HG02884 (cell line): Measurements from ENCODE around the gene HOMER3.

Experiments used
- ATAC-seq: cut with Tn5 transposase; IDR thresholded peaks from one replicate; pipeline ENCODE4 v1.9.1; 2021; ENCODE audit warnings: mild to moderate bottlenecking, moderate library complexity; ENCODE audit not compliant: unreplicated experiment

Gene HOMER3

DNA sequence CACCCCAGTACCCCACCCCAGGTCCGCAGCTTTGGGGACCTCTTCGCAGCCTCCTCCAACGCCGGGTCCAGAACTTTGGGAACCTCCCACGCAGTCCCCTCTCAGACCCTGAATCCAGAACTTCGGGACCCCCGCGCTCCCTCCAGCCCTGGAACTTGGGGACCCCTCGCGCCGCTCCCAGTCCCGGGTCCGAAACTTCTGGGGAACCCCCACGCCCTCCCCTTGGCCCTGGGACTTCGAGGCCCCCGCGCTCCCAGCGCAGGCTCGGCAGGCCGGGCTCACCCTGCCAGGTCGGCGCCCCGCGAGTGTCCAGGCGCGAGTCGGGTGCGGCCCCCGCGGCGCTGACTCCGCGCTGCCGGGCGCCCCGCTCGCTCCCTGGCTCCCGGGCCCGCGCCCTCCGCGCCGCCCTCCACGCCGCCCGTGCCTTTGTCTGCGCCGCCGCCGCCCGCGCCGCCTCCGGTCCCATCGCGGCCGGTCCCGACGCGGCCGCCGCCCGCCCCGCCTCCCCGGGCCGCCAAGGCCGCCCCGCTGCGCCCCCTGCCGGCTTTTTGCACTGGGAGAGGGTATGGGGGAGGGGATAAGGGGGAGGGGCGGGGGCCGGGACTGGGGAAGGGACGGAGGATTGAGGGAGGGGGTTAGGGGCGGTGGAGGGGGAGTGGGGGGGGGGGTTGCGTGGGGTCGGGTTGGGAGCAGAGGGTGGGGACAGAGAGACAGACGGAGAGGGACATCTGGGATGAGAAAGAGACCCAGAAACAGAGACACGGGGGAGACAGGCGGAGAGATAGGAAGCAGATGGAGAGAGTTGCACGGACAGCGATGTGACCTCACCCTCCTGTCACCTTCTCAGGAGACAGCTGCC is at the start of gene HOMER3:
TSS of gene HOMER3 (minus strand) at position 449 of the 859 bp plus-strand sequence. CDS start 2,235 bp downstream, outside the sequence.
- ATAC-seq: no peak

DNA sequence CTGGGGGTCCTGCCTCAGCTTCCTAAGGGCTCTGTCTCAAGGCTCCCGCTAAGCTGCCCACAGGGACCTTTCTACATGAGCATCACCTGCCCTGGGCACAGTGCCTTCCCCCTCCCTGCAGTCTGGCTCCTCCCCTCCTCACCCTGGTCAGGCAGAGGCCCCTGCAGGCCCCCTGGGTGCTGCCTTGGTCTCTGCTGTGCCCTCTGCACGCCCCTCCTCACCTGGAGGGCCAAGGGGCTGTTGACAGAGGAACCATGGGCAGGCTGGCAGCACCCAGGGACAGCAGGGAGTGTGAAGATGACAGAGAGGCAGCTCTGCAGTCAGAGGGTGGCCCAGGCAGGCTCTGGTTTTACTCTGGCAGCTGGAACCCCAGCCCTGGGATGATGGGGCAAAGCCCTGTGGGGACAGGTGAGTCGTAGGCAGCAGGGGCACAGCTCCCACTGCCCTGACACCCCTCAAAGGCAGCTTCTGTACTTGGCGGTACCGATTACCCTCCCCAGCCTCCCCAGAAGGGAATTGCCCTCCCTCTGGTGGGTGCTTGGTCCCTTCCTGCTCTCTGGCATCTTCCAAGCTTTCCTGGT is 49.2 kb upstream of the HOMER3 start:
- no peak for ATAC-seq

- no peak for ATAC-seq
These were observed 48.3 kb upstream of the HOMER3 start for GRCh38 chr19:18989316-18989715.

DNA sequence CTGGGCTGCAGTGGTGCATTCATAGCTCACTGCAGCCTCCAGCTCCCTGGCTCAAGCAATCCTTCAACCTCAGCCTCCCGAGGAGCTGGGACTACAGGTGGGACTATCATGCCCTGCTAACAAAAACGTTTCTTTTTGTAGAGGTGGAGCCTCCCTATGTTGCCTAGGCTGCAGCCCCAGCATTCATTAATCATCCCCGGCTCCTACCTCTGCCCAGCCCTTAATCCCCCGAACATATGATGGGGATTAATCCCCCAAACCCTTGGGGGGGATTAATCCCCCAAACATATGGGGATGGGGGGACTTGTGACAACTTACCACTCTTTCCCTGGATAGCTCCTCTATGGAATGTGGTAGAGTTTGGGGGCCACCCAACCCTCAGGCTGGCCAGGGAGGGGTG is 46.4 kb upstream of the HOMER3 start:
- ATAC-seq: no peak

- ATAC-seq: no peak
These were observed 44.2 kb upstream of the HOMER3 start for GRCh38 chr19:18985257-18985656.

- ATAC-seq: no peak
These were observed 43.2 kb upstream of the HOMER3 start for GRCh38 chr19:18984251-18984650.

GRCh38 chr19:18982669-18983068 is 41.7 kb upstream of the HOMER3 start:
- no peak for ATAC-seq

DNA sequence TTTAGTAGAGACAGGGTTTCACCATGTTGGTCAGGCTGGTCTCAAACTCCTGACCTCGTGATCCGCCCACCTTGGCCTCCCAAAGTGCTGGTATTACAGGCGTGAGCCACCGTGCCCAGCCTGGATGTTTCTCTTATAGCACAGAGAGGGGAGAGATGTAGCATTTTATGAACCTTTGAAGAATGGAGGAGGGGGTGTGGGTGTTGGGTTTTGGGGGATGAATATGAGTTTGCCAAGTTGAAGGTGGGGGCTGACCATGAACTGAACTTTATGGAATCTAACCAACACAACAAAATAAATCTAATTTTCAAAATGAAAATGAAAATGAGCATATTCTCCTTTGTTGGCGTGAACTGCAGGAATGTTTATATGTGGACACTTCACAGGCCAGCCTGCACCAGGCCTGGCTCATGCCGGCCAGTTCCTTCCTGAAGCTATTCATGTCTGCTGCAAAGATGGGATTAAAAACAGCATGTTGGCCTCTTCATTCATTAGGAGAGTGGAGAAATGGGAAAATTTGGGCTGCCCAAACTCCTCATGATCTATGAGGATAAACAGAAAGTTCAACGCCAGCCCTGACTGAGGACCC is 39.5 kb upstream of the HOMER3 start:
- no peak for ATAC-seq

DNA sequence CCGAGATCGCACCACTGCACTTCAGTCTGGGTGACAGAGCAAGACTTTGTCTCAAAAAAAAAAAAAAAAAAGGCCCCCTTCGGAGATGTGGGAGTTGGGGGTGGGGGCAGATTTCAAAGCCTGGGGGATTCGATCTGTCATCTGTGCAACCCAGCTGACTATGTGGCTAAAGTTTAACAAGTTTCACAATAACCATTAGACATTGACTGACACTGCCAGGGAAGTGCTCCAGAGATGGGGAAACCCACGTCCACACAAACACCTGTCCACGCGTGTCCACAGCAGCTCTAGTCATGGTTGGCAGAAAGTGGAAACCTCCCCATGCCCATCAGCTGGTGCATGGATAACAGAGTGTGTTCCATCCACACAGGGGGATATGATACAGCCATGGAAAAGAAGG is 37.6 kb upstream of the HOMER3 start:
- no peak for ATAC-seq

DNA sequence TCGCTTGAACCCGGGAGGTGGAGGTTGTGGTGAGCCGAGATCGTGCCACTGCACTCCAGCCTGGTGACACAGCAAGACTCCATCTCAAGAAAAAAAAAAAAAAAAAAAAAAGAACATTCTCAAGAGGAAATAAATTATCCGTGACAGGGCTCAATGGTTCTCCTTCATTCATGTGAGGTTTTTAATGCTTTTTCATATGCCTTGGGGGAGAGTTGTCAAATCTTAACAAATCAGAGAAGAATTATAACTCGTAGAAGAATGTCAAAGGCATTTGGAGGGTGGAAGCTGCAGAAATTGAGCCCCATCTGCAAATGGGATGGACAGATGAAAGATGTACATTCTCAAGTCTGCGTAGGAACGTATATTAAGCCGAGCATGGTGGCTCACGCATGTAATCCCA is 34.9 kb upstream of the HOMER3 start:
- ATAC-seq: no peak

GRCh38 chr19:18975011-18975410 is 34.0 kb upstream of the HOMER3 start:
- ATAC-seq: no peak

GRCh38 chr19:18972851-18973250 is 31.8 kb upstream of the HOMER3 start:
- no peak for ATAC-seq

DNA sequence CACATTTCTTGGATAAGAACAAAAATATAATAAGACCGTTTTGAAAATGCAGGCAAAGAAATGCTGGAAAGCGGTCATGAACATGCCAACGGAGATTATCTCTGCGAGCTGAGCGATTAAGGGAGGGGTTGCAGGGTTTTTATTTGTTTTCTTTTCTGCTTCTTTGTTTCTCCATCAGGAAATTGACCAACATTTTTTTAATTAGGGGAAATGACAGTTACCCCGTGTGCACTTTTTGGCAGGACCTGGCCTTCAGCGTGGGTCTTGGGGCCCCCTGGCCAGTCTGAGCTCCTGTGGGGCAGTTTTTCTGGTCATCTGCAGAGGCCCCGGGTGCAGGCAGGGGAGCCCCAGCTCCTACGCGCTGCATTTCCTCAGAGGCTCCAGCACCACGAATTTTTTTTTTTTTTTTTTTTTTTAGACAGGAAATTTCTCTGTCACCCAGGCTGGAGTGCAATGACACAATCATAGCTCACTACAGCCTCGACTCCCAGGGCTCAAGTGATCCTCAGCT is 31.3 kb upstream of the HOMER3 start:
- ATAC-seq: no peak

DNA sequence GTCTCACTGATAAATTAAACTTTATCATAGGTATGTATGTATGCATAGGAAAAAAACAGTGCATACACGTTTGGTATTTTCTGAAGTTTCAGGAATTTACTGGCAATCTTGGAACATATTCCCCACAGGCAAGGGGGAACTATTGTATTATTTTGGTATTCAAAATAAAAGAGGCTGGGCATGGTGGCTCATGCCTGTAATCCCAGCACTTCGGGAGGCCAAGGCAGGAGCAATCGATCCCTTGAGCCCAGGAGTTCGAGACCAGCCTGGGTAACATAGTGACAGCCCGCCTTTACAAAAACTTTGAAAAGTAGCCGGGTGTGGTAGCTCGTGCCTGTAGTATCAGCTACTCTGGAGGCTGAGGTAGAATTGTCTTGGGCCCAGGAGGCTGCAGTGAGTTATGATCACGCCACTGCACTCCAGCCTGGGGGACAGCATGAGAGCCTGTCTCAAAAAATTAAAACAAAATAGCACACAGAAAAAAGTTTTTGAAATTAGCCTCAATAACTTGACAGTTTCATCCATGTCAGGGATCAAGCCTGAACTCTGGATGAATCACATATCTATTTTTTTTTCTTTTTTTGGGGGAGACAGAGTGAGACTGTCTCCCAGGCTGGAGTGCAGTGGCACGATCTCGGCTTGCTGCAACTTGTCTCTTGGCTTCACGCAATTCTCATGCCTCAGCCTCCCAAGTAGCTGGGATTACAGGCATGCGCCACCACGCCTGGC is 29.1 kb upstream of the HOMER3 start:
- ATAC-seq: no peak

DNA sequence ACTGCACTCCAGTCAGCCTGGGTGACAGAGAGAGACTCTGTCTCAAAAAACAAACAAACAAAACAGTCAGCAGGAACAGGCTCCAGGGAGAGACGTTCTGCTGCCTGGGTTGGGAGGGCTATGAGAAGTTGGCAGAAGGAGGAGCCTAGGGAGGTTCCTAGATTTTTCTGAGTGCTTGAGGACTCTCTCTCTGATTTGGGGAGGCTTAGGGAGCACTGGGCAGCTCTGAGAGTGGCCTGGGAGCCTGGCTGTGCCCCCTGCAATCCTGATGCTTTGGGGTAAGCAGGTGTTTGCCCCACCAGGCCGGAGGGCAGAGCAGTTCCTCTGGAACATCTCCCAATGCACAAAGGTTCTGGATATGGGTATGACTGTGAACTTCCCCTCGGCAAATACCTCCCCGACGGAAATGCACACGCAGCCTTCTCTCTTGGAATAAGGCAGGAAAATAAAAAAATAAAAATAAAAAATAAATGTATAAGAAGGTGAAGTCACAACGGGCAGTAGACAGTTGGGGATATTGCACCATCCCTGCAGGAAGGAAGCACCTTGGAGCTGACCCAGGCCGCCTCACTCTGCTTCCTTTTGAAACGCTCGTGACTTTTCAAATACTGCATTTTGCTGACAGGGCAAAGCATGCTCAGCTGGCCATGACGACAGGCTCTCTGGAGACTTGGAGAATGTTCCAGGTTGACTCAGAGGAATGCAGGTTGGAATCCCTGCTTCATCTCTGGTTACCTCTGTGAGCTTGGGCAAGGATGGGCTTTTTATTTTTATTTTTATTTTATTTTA is 26.5 kb upstream of the HOMER3 start:
- no peak for ATAC-seq

DNA sequence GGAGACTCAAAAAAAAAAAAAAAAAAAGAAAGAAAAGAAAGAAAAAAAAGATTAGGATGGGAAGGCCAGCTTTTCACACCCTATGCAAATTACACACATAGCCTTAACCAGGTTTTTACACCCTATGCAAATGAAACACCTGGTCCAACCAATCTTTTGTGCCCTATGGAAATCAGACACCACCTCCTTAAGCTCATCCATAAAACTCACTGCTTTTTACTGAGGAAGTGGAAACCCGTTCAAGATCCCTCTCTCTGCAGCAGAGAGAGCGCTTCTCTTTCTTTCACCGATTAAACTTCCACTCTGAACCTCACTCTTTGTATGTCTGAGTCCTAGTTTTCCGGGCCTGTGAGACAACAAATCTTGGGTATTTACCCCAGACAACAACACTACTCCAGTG is 25.3 kb upstream of the HOMER3 start:
- no peak for ATAC-seq

DNA sequence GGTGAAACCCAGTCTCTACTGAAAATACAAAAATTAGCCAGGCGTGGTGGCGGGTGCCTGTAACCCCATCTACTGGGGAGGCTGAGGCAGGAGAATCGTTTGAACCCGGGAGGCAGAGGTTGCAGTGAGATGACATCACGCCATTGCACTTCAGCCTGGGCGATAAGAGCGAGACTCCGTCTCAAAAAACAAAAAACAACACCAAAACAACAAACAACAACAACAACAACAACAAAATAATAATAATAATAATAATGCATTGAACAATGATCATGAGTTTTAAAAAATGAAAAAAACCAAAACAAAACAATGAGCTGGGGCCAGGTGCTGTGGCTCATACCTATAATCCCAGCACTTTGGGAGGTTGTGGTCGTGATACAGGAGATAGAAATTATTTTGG is 23.1 kb upstream of the HOMER3 start:
- ATAC-seq: no peak

DNA sequence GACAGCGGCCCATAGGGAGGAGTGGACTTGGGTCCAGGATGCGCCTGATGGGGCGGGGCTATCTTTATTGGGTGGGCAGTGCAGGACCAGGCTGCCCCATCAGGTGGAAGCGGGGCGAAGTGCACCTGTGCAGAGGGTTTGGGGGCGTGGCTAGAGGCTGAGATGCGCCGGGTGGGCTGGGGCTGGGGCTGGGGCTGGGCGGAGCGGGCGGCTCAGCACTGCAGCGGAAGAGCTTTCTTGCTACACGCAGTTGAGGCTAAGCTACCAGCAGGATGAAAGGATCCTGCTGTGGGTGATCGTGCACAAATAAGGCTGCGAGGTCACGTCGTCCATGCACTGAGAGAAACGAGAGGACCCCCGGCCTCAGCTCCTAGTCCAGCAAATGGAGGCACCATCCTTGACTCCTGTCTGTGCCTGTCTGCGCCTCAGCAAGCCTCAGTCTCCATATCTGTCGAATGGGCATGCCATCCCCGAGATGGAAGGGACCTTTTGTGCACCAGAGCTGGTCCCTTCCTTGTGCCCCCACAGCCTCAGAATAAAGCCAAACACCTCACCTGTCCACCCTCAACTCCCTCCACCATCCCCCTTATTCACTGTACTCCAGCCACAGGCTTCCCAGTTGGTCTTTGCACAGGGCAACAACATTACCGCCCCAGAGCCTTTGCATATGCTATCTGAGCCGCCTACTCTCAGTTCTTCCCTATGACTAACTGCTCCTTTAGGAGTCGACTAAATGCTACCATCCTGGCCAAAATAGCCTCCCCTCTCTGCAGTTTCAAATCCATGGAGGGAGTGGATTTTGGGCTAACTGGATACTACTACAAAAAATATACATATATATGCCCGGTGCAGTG is 21.0 kb upstream of the HOMER3 start:
- no peak for ATAC-seq

DNA sequence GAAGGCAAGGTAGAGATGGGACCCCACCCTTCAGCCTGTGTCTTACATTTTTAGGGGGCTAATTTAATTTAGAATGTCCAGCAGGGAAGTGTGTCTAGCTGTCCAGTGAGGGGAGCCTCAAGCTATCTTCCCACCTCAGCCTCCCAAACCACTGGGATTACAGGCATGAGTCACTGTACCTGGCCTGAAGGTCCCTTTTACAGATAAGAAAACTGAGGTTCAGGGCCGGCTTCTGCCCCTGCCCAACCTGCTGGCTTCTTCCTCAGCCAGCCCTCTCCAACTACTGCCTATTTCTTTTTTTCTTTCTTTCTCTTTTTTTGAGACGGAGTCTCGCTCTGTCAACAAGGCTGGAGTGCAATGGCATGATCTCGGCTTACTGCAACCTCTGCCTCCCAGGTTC is 19.4 kb upstream of the HOMER3 start:
- ATAC-seq: no peak

DNA sequence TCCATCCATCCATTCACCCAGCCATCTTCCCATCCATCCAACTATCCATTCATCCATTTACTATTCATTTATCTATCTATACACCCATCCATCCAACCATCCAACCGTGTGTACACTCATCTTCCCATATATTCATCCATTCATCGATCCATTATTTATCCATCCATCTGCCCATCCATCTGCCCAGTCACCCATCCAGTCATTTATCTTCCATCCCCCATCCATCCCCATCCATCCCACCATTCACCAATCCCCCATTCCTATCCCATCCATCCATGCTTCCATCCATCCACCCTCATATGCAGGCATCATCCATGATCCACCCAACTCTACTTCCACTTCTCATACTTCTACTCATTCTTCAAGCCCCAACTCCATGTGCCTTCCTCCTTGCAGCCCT is 14.0 kb upstream of the HOMER3 start:
- ATAC-seq: no peak
